GM12873 (cell line): ENCODE measurements around the gene RETREG2.

ENCODE experiments used
- CTCF ChIP-seq: IDR thresholded peaks from 2 replicates; pipeline ENCODE4 v1.5.1; 2012; ENCODE audit warnings: low read depth, mild to moderate bottlenecking, moderate library complexity, low read length, control low read depth; ENCODE audit not compliant: insufficient read depth; ENCODE audit errors: missing control alignments

The RETREG2 gene

GRCh38 chr2:219229305-219230058 is 51.4 kb downstream of the RETREG2 start, which contains the start of the genes ANKZF1 and ATG9A:
ANKZF1 (plus strand) TSS chr2:219229806; CDS start chr2:219230258, 452 bp downstream.
ATG9A (minus strand) TSS chr2:219229636; CDS start chr2:219228024, 1,612 bp downstream.
- TF ChIP-seq CTCF, result no peak

GRCh38 chr2:219230059-219230540 is 52.0 kb downstream of the RETREG2 start:
- TF ChIP-seq CTCF, result no peak

- TF ChIP-seq CTCF, result no peak
Observed at GRCh38 chr2:219234331-219234730, 56.3 kb downstream of the RETREG2 start.
